ENCODE measurements around the gene ITPR3. TPM values are rescaled to one million over a fixed set of nuclear protein-coding genes. Genes with fewer than 3 reads are reported as not detected.

ITPR3 gene
- total and polyA plus RNA-seq, 2 of the 13 experiments (the other 11 are each of a cell fraction or from before 2014, with no cell fraction given), result 3.8 to 21.4 TPM

DNA sequence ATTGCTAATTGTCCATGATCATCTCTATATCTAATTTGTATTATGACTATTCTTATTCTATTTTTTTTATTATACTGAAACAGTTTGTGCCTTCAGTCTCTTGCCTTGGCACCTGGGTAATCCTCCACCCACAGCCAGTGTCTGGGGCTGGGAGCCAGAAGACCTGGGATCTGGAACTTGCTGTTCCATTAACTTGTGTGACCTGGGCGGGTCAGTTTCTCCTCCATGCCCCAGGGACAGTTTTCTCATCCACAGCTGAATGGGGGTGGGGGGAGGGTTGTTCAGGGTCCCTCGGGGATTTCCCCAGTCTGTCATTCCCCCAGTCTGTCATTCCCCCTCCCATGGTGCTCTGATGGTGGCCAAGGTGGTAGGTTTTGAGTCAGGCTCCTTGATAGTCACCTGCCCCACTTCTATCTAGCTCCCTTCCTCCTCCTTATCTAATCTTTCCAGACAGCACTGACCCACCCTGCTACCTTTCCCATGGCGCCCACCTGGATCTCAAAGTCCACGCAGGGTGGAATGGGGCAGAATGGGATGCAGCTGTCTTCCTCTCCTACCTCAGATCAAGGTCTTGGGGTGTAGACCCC lies 10.9 kb downstream of the ITPR3 start (continued):
- TF ChIP-seq, protein P1, sequence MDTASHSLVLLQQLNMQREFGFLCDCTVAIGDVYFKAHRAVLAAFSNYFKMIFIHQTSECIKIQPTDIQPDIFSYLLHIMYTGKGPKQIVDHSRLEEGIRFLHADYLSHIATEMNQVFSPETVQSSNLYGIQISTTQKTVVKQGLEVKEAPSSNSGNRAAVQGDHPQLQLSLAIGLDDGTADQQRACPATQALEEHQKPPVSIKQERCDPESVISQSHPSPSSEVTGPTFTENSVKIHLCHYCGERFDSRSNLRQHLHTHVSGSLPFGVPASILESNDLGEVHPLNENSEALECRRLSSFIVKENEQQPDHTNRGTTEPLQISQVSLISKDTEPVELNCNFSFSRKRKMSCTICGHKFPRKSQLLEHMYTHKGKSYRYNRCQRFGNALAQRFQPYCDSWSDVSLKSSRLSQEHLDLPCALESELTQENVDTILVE (CRISPR knock-in tag; IDR thresholded peaks at IDR 0.05), result 0 out of 2 replicates have a peak, but pooled peaks have one; percentile 13
- TF ChIP-seq, protein P2, sequence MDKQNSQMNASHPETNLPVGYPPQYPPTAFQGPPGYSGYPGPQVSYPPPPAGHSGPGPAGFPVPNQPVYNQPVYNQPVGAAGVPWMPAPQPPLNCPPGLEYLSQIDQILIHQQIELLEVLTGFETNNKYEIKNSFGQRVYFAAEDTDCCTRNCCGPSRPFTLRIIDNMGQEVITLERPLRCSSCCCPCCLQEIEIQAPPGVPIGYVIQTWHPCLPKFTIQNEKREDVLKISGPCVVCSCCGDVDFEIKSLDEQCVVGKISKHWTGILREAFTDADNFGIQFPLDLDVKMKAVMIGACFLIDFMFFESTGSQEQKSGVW (CRISPR knock-in tag; IDR thresholded peaks at IDR 0.05; ENCODE audit: borderline replicate concordance), result no peak
- 0 out of 2 replicates have a peak, but pooled peaks have one; percentile 21 for TF ChIP-seq ZNF589 (CRISPR knock-in tag; conservative IDR thresholded peaks at IDR 0.05)
- no peak for TF ChIP-seq SAFB2 (CRISPR knock-in tag; IDR thresholded peaks at IDR 0.05; ENCODE audit: borderline replicate concordance, low read depth)
- TF ChIP-seq RAD21 (CRISPR knock-in tag; IDR thresholded peaks at IDR 0.05), result no peak
- no peak for TF ChIP-seq HES4 (CRISPR knock-in tag; IDR thresholded peaks at IDR 0.05; ENCODE audit: borderline replicate concordance)
- TF ChIP-seq, protein P3, sequence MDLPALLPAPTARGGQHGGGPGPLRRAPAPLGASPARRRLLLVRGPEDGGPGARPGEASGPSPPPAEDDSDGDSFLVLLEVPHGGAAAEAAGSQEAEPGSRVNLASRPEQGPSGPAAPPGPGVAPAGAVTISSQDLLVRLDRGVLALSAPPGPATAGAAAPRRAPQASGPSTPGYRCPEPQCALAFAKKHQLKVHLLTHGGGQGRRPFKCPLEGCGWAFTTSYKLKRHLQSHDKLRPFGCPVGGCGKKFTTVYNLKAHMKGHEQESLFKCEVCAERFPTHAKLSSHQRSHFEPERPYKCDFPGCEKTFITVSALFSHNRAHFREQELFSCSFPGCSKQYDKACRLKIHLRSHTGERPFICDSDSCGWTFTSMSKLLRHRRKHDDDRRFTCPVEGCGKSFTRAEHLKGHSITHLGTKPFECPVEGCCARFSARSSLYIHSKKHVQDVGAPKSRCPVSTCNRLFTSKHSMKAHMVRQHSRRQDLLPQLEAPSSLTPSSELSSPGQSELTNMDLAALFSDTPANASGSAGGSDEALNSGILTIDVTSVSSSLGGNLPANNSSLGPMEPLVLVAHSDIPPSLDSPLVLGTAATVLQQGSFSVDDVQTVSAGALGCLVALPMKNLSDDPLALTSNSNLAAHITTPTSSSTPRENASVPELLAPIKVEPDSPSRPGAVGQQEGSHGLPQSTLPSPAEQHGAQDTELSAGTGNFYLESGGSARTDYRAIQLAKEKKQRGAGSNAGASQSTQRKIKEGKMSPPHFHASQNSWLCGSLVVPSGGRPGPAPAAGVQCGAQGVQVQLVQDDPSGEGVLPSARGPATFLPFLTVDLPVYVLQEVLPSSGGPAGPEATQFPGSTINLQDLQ (CRISPR knock-in tag; IDR thresholded peaks at IDR 0.05), result 0 out of 2 replicates have a peak, but pooled peaks have one; percentile 13

Measured in HepG2 (cell line).